Large intestine (tissue), 3 donors: ENCODE data around the gene SQSTM1. TPM values are rescaled to one million over a fixed set of nuclear protein-coding genes. Genes with fewer than 3 reads are reported as not detected.

ENCODE experiments used
- DNase-seq, 2 donors: peaks; one replicate each; pipeline versions ENCODE4 v3.0.0 to v3.0.0-alpha.2; 2013
- H3K27ac ChIP-seq: one replicate; pipeline ENCODE4 v1.5.1; 2013; ENCODE audit warnings: low read length
- H3K27me3 ChIP-seq: 2 replicates; pipeline ENCODE4 v1.6.1; 2013; ENCODE audit warnings: low read length; ENCODE audit not compliant: control insufficient read depth, insufficient read depth
- H3K36me3 ChIP-seq: 2 replicates; pipeline ENCODE4 v1.6.1; 2013; ENCODE audit warnings: low read length; ENCODE audit not compliant: control insufficient read depth, insufficient read depth
- H3K4me1 ChIP-seq: one replicate; pipeline ENCODE4 v1.6.1; 2013; ENCODE audit warnings: low read length; ENCODE audit not compliant: control insufficient read depth, insufficient read depth
- H3K4me3 ChIP-seq: one replicate; pipeline ENCODE4 v1.5.1; 2013; ENCODE audit warnings: low read length
- H3K9me3 ChIP-seq: one replicate; pipeline ENCODE4 v1.6.1; 2013; ENCODE audit warnings: mild to moderate bottlenecking, low read depth, low read length, moderate library complexity; ENCODE audit not compliant: control insufficient read depth
- whole genome bisulfite sequencing: methylation state at CpG from one replicate; pipeline ENCODE4 v1.1.5; 2013; ENCODE audit warnings: low lambda C conversion rate; ENCODE audit not compliant: insufficient coverage; 5-methylcytosine and 5-hydroxymethylcytosine counted together
- polyA plus RNA-seq: library from polyadenylated mRNA; unstranded; fragments of 120-200 nt; gene quantifications from one replicate; pipeline ENCODE4 v1.2.1, GENCODE V29; 2013

Gene SQSTM1
- polyA plus RNA-seq, 1 donor: 165 TPM

DNA sequence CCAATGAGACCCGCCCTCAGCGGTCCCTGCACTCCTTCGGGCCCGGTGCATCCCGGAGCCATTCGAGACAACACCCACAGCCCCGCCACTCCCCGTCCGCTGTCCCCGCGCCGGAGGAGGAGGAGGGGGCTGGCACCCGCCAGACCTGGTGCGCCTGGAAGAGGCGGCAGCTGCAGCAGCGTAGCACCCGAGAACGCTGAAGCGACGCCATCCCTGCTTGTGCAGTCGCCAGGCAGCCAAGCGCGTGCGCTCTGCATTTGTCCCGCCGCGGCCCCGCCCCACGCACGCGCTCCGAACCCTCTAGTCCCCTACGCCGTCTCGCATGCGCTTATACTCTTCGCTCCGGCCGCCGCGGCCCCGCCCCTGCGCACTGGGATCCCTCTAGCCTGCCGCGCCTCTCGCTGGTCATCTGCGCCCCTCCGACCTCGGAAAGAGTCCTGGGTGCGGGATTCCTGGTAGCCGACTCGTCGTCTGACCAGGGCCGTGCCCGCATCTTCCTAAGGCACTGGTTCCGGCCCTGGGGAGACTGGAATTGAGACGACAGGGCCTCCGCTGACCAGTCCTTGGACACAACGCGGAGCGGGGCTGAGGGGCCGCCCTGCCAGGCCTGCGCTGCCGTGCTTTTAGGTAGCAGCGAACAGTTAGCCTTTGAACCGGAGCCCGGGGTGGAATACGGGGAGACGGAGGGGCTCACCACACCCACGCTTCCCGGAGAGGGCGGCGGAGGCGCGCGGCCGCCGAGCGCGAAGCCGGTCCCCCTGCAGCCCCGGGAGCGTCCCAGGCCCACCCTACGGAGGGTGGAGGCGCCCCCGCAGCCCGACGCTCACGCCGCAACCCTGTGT is 38.1 kb downstream of the SQSTM1 start, which contains the start of gene MRNIP:
MRNIP (minus strand) TSS at position 232 of the 842 bp plus-strand sequence; CDS start at position 211, 21 bp downstream.
- H3K4me3 ChIP-seq: peak within 1 kb of the TSS; percentile 99
- WGBS: no CpG with 5 or more reads among the region's 90 CpGs
- H3K36me3 ChIP-seq: peaks cover 18% of the 10 kb centered on the region
- peaks cover 10% of the 10 kb centered on the region for H3K9me3 ChIP-seq
- peaks cover 2% of the 10 kb centered on the region for H3K4me1 ChIP-seq
- peak; percentile 96 to 97 for DNase-seq
- no peaks in the 10 kb centered on the region for H3K27me3 ChIP-seq
- H3K27ac ChIP-seq: peak within 1 kb of the TSS; percentile 97

DNA sequence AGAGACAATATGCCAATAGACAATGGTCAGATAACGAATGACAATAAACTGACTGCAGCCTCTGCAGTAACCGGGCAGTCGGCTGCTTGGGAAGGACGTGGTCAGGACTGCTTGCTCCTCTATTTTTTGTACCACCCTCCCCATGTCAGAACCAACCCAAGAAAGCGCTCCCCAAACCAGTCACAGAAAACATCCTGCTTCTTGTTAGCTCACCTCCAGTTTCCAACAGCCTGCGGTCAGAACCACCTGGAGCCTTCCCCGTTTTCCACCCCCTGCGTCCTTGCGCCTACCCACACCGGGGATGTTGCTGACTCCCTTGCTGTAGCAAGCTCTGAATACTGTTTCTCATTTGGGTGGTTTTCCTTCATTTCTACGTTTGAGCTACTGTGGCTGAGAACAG is 39.6 kb downstream of the SQSTM1 start:
- H3K4me3 ChIP-seq: no peak overlapping the region
- no peak for DNase-seq
- H3K9me3 ChIP-seq: peaks cover 10% of the 10 kb centered on the region
- H3K36me3 ChIP-seq: peaks cover 32% of the 10 kb centered on the region
- no peaks in the 10 kb centered on the region for H3K27me3 ChIP-seq
- H3K4me1 ChIP-seq: peaks cover 2% of the 10 kb centered on the region
- no peak overlapping the region for H3K27ac ChIP-seq
- WGBS: 90% methylated on average over 4 of the region's 11 CpGs

DNA sequence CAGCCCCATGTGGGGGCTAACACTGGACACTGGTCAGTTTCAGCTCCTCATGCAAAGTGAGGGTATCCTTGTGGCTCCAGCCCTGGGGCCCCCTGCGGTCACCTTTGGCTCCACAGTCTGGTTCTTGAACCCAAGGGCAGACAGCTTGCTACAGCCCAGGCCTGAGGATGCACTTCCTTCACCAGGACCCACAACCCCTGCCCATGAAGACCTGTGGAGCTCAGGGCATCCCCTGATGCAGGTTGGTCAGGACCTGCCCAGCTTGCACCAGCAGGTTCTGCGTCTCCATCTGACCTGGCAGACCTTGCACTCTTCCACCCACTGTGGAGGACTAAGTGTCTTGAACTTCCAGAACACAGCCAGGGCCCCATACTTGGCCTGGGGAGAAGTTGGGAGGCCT is 41.6 kb downstream of the SQSTM1 start:
- peaks cover 2% of the 10 kb centered on the region for H3K4me1 ChIP-seq
- no peak for DNase-seq
- WGBS: no CpG with 5 or more reads among the region's 2 CpGs
- H3K27me3 ChIP-seq: no peaks in the 10 kb centered on the region
- H3K27ac ChIP-seq: no peak overlapping the region
- H3K9me3 ChIP-seq: peaks cover 10% of the 10 kb centered on the region
- no peak overlapping the region for H3K4me3 ChIP-seq
- peaks cover 48% of the 10 kb centered on the region for H3K36me3 ChIP-seq

DNA sequence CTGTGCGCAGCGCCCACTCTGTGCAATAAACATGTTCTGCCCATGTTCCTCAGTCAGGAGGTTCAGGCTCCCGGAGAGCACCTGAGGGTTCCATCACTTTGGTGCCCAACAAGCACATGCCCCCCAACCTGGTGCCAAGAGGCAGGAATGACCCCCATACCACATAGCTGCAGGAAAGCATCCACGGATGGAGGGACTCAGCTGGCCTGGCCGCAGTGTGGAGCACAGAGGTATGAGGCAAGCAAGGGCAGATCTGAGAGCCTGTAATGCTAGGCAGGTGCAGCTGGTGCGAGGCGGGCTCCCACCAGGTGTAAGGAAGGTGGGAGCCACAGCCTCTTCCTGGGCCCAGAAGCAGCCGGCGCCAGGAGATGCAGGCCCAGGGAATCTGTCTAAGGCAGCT is 42.2 kb downstream of the SQSTM1 start:
- no peaks in the 10 kb centered on the region for H3K27me3 ChIP-seq
- peaks cover 54% of the 10 kb centered on the region for H3K36me3 ChIP-seq
- H3K27ac ChIP-seq: no peak overlapping the region
- WGBS: no CpG with 5 or more reads among the region's 9 CpGs
- peaks cover 10% of the 10 kb centered on the region for H3K9me3 ChIP-seq
- H3K4me1 ChIP-seq: peaks cover 2% of the 10 kb centered on the region
- DNase-seq: no peak
- no peak overlapping the region for H3K4me3 ChIP-seq

- Histone ChIP-seq H3K36me3 (peaks cover 57% of the 10 kb centered on the region), H3K4me3 (no peak overlapping the region), H3K27me3 (no peaks in the 10 kb centered on the region), H3K9me3 (peaks cover 10% of the 10 kb centered on the region), H3K4me1 (no peaks in the 10 kb centered on the region), H3K27ac (no peak overlapping the region)
- no peak for DNase-seq
- no CpG with 5 or more reads among the region's 31 CpGs for WGBS
These were observed 42.9 kb downstream of the SQSTM1 start for GRCh38 chr5:179863449-179864085.

DNA sequence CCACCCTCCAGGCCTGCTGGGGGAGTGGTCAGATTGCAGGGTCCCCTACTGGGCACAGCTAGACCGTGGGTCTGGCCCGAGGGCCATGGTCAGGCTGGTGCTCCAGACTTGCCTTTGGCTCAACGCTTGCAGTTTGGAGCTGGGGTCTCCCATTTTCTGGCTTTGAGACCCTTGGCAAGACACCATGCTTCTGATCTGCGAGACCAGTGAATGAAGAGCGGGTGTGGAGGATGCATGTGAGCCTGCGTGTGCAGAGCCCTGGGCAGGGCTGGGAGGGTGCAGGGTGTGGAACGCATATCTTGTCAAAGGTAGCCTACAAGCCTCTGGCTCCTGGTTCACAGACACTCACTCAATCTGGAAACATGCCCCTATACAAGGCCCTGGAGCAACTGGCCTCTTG is 44.0 kb downstream of the SQSTM1 start:
- no peaks in the 10 kb centered on the region for H3K4me1 ChIP-seq
- no peaks in the 10 kb centered on the region for H3K27me3 ChIP-seq
- no CpG with 5 or more reads among the region's 7 CpGs for WGBS
- DNase-seq: no peak
- H3K4me3 ChIP-seq: no peak overlapping the region
- peaks cover 10% of the 10 kb centered on the region for H3K9me3 ChIP-seq
- peaks cover 68% of the 10 kb centered on the region for H3K36me3 ChIP-seq
- H3K27ac ChIP-seq: no peak overlapping the region

DNA sequence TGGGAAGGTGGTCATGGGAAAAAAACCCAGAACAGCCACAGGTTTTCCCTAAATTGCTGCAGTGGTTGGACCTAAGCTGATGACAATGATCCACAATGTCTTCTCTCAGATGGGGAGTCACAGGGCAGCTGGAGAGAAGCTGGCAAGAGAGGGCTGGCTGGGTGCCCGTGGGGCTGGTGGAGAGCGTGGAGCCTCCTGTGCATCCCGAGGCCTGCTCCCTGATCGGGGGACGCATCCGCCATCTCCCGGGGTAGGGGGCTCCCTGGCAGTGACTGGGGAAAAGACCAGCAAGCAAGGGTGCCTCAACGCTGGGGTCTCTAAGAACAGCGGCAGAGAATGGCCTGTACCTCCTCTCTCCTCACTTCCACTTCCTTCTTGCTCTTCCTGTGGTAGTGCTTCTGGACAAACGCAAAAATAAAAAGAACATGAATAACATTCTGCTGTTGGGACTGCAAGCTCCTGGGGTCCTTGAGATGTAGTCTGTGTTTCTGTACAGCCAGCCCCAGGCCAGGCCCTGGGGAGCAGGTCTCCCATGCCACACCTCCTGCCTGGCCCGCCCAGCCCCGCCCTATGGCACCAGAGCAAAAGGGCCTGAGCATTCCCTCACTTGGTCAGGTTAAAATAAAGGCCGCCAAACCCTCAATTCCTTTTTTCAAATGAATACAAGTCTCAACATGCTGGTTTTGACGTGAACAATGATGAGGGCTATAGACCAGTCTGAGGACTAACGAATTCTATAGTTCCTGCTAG is 45.0 kb downstream of the SQSTM1 start:
- WGBS: no CpG with 5 or more reads among the region's 15 CpGs
- peaks cover 76% of the 10 kb centered on the region for H3K36me3 ChIP-seq
- no peaks in the 10 kb centered on the region for H3K27me3 ChIP-seq
- no peaks in the 10 kb centered on the region for H3K4me1 ChIP-seq
- H3K27ac ChIP-seq: no peak overlapping the region
- no peak for DNase-seq
- peaks cover 10% of the 10 kb centered on the region for H3K9me3 ChIP-seq
- H3K4me3 ChIP-seq: no peak overlapping the region

DNA sequence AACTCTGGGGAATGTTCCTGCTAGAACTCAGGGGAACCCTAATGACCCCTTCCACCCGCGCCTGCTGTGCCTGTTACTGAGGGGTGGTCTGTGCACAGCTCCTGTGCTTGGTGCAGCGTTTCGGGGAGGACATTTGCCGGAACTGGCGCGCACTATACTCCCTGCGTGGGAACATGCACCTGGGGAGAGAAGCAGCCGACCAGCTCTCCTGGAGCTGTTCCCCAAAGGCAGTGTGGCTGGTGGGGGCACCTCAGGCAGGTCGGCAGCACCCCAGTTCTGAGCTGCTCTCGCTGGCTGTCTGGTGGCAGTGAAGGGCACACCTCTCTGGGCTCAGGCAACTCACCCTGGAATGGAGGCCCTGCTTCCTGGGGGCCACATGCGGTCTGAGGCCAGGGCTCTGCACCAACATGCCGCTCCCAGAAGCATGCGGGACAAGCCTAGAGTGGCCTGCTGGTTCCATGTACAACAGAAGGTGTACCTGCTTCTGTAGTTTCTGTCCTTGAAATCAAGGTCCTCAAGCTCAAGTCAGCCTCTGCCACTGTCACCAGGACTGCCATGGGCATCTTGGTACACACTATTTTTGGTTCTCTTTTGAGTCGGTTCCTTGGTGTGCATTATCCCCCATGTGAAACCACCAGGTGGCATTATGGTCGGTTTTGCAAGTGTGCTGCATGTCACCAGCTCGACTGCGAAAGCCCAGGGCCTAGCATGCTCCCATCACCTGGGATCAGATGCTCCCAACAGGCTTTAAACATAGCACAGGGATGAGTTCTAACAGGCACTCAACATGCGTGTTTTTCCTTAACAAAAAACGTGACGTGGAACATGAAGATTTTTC is 45.8 kb downstream of the SQSTM1 start:
- H3K4me1 ChIP-seq: no peaks in the 10 kb centered on the region
- no peak overlapping the region for H3K27ac ChIP-seq
- H3K27me3 ChIP-seq: no peaks in the 10 kb centered on the region
- DNase-seq: no peak
- WGBS: no CpG with 5 or more reads among the region's 21 CpGs
- H3K36me3 ChIP-seq: peaks cover 84% of the 10 kb centered on the region
- no peak overlapping the region for H3K4me3 ChIP-seq
- H3K9me3 ChIP-seq: peaks cover 10% of the 10 kb centered on the region

GRCh38 chr5:179867079-179867465 is 46.4 kb downstream of the SQSTM1 start:
- Histone ChIP-seq H3K4me1 (no peaks in the 10 kb centered on the region), H3K36me3 (peaks cover 86% of the 10 kb centered on the region), H3K4me3 (no peak overlapping the region), H3K27ac (no peak overlapping the region), H3K9me3 (peaks cover 10% of the 10 kb centered on the region), H3K27me3 (no peaks in the 10 kb centered on the region)
- WGBS: no CpG with 5 or more reads among the region's 6 CpGs
- DNase-seq: no peak
